Neural crest cell (in vitro differentiated cells): Measurements from ENCODE around the gene REV1. TPM values are rescaled to one million over a fixed set of nuclear protein-coding genes. Genes with fewer than 3 reads are reported as not detected.
A peak's percentile ranks its signal among the peaks of the same experiment; 100 is the strongest.

Experiments used
- DNase-seq: peaks from one replicate; pipeline ENCODE4 v3.0.0; 2021; ENCODE audit warnings: low read depth, mixed read lengths, low spot score
- H3K27ac Mint-ChIP-seq: one replicate; pipeline ENCODE4 v1.8.0; 2021; ENCODE audit warnings: mild to moderate bottlenecking, mixed read lengths; ENCODE audit not compliant: unreplicated experiment
- H3K27me3 Mint-ChIP-seq: 2 replicates; pipeline ENCODE4 v1.8.0; 2021; ENCODE audit warnings: low read depth, mild to moderate bottlenecking, mixed read lengths
- H3K36me3 Mint-ChIP-seq: 2 replicates; pipeline ENCODE4 v1.8.0; 2021; ENCODE audit warnings: low read depth, mild to moderate bottlenecking, mixed read lengths
- H3K4me1 Mint-ChIP-seq: 2 replicates; pipeline ENCODE4 v1.8.0; 2021; ENCODE audit warnings: mixed read lengths
- H3K4me3 Mint-ChIP-seq: one replicate; pipeline ENCODE4 v1.8.0; 2021; ENCODE audit warnings: mild to moderate bottlenecking, mixed read lengths
- H3K9me3 Mint-ChIP-seq: 2 replicates; pipeline ENCODE4 v1.8.0; 2021; ENCODE audit warnings: mixed read lengths
- CTCF ChIP-seq: fragments of 200-600 bp; sonication (generic); conservative IDR thresholded peaks from 2 replicates; pipeline ENCODE4 v1.5.0; 2021; ENCODE audit warnings: antibody characterized with exemption, mild to moderate bottlenecking
- total RNA-seq: library from RNA; stranded (reverse); gene quantifications from 2 replicates; pipeline ENCODE4 v1.2.1, GENCODE V29; 2021

Gene REV1
- total RNA-seq, 1 donor from 2014 or later = 48.6 TPM

- H3K36me3 Mint-ChIP-seq = peaks cover 21% of the 10 kb centered on the region
- TF ChIP-seq CTCF = no peak
- H3K27me3 Mint-ChIP-seq = no peaks in the 10 kb centered on the region
- DNase-seq = no peak
- peaks cover 10% of the 10 kb centered on the region for H3K4me1 Mint-ChIP-seq
- no peak overlapping the region for H3K27ac Mint-ChIP-seq
- H3K9me3 Mint-ChIP-seq = no peaks in the 10 kb centered on the region
- peak overlapping the region; percentile 1 for H3K4me3 Mint-ChIP-seq
Observed at GRCh38 chr2:99403084-99403483, 86.7 kb downstream of the REV1 start.

- Mint-ChIP-seq H3K36me3 (peaks cover 26% of the 10 kb centered on the region), H3K27ac (no peak overlapping the region), H3K9me3 (no peaks in the 10 kb centered on the region), H3K4me1 (peaks cover 10% of the 10 kb centered on the region), H3K27me3 (no peaks in the 10 kb centered on the region), H3K4me3 (no peak overlapping the region)
- TF ChIP-seq CTCF = no peak
- DNase-seq = no peak
Observed at GRCh38 chr2:99401841-99402240, 88.0 kb downstream of the REV1 start.

GRCh38 chr2:99399795-99400194 lies 90.0 kb downstream of the REV1 start:
- H3K4me1 Mint-ChIP-seq = peaks cover 10% of the 10 kb centered on the region
- no peaks in the 10 kb centered on the region for H3K9me3 Mint-ChIP-seq
- no peak overlapping the region for H3K4me3 Mint-ChIP-seq
- no peak for DNase-seq
- H3K27ac Mint-ChIP-seq = no peak overlapping the region
- H3K27me3 Mint-ChIP-seq = no peaks in the 10 kb centered on the region
- H3K36me3 Mint-ChIP-seq = peaks cover 32% of the 10 kb centered on the region
- TF ChIP-seq CTCF = no peak

GRCh38 chr2:99399063-99399462 lies 90.8 kb downstream of the REV1 start:
- DNase-seq = no peak
- Mint-ChIP-seq H3K27ac (no peak overlapping the region), H3K27me3 (no peaks in the 10 kb centered on the region), H3K36me3 (peaks cover 31% of the 10 kb centered on the region), H3K9me3 (no peaks in the 10 kb centered on the region), H3K4me1 (peaks cover 10% of the 10 kb centered on the region), H3K4me3 (no peak overlapping the region)
- no peak for TF ChIP-seq CTCF

- Mint-ChIP-seq H3K27ac (no peak overlapping the region), H3K4me3 (no peak overlapping the region), H3K9me3 (no peaks in the 10 kb centered on the region), H3K36me3 (peaks cover 33% of the 10 kb centered on the region), H3K4me1 (peaks cover 2% of the 10 kb centered on the region), H3K27me3 (no peaks in the 10 kb centered on the region)
- no peak for TF ChIP-seq CTCF
- no peak for DNase-seq
Observed at GRCh38 chr2:99398303-99398702, 91.5 kb downstream of the REV1 start.
